HepG2 (cell line): ENCODE measurements around the gene ARHGEF38. TPM values are rescaled to one million over a fixed set of nuclear protein-coding genes. Genes with fewer than 3 reads are reported as not detected.

Experiments used
- ATAC-seq: fragments of 200-7000 bp; cut with Tn5 transposase; 3 replicates; pipeline ENCODE4 v1.9.1; 2020; ENCODE audit warnings: mild to moderate bottlenecking, moderate library complexity
- BruUV-seq: library from RNA; stranded (reverse); fragments of 400-500 nt; replicated peaks from 2 replicates; lab custom pipeline; 2021; lab: Mats Ljungman, UMichigan
- CTCF ChIA-PET: fragments of 300-600 bp; formaldehyde crosslinking; extraction: SDS; loops from one replicate; lab custom pipeline; 2021; ENCODE audit warnings: low total read pairs, inconsistent platforms, low intra/inter-chr PET ratio; lab: Yijun Ruan, JAX
- POLR2A ChIA-PET: fragments of 350-600 bp; sonication (Branson Sonifier 250); formaldehyde crosslinking; loops from one replicate; lab custom pipeline; 2020; ENCODE audit warnings: antibody characterized with exemption, inconsistent platforms; lab: Yijun Ruan, JAX
- DNase-seq: peaks from one replicate; pipeline ENCODE4 v3.0.0-alpha.2; 2015; ENCODE audit warnings: low spot score
- FAIRE-seq: peaks from 3 replicates; lab custom pipeline; 2011; peaks lifted over from hg19 to GRCh38; lab: Jason Lieb, UNC
- H2AFZ ChIP-seq: one replicate; pipeline ENCODE4 v1.6.1; 2011; ENCODE audit warnings: low read length, inconsistent platforms
- H3K27ac ChIP-seq: fragments of 300-600 bp; 3 replicates; pipeline ENCODE4 v1.8.0; 2011; ENCODE audit warnings: mixed run types, mild to moderate bottlenecking, mixed read lengths, low read length, inconsistent platforms; ENCODE audit not compliant: insufficient read depth; ENCODE audit errors: extremely low read length
- H3K27me3 ChIP-seq, 2 experiments: fragments of 200-600 bp in 1 of 2; 2 replicates in 1 of 2; 3 replicates in 1 of 2; pipeline versions ENCODE4 v1.6.0 to v1.8.0; 2011; ENCODE audit warnings: low read length in 2 of 2, mild to moderate bottlenecking in 2 of 2, moderate library complexity in 2 of 2, inconsistent platforms in 1 of 2; ENCODE audit not compliant: insufficient read depth in 2 of 2, control insufficient read depth in 1 of 2
- H3K36me3 ChIP-seq, 2 experiments: fragments of 200-600 bp in 1 of 2; replicated peaks in 1 of 2; 2 replicates in 1 of 2; 3 replicates in 1 of 2; pipeline versions ENCODE4 v1.5.1 to v1.8.0; 2011; ENCODE audit warnings: low read length in 2 of 2, inconsistent platforms in 1 of 2; ENCODE audit not compliant: insufficient read depth in 2 of 2, control insufficient read depth in 1 of 2
- H3K4me1 ChIP-seq: 2 replicates; pipeline ENCODE4 v1.5.1; 2012; ENCODE audit warnings: low read length, inconsistent platforms; ENCODE audit not compliant: insufficient read depth
- H3K4me2 ChIP-seq: 2 replicates; pipeline ENCODE4 v1.6.0; 2011; ENCODE audit warnings: low read depth, low read length, inconsistent platforms
- H3K4me3 ChIP-seq, 3 experiments: fragments of 200-600 bp in 1 of 3; sonication (generic), shearing (Covaris generic) in 1 of 3; replicated peaks in 1 of 3; 2 replicates each; pipeline ENCODE4 v1.5.1; 2011 to 2016; ENCODE audit warnings: low read length in 3 of 3, inconsistent platforms in 2 of 3, low read depth in 2 of 3, mild to moderate bottlenecking in 2 of 3, control low read depth in 1 of 3, mixed read lengths in 1 of 3; ENCODE audit not compliant: insufficient read depth in 1 of 3
- H3K79me2 ChIP-seq: one replicate; pipeline ENCODE4 v1.6.1; 2011; ENCODE audit warnings: low read length, inconsistent platforms; ENCODE audit not compliant: insufficient read depth
- H3K9ac ChIP-seq: 2 replicates; pipeline ENCODE4 v1.6.0; 2011; ENCODE audit warnings: mild to moderate bottlenecking, low read depth, low read length, inconsistent platforms; ENCODE audit not compliant: insufficient read depth
- H3K9me3 ChIP-seq: 2 replicates; pipeline ENCODE4 v1.5.1; 2012; ENCODE audit warnings: mild to moderate bottlenecking, low read length
- H4K20me1 ChIP-seq: 2 replicates; pipeline ENCODE4 v1.6.0; 2011; ENCODE audit warnings: inconsistent platforms, mild to moderate bottlenecking, low read length, moderate library complexity; ENCODE audit not compliant: insufficient read depth
- GPN1 ChIP-seq: sonication (generic); formaldehyde crosslinking; IDR thresholded peaks from 2 replicates; pipeline ENCODE4 v1.5.1; 2020; ENCODE audit warnings: missing genetic modification reagents, borderline replicate concordance
- GTF3A ChIP-seq: sonication (generic); formaldehyde crosslinking; conservative IDR thresholded peaks from 2 replicates; pipeline ENCODE4 v1.4.0; 2020; ENCODE audit warnings: mild to moderate bottlenecking, missing genetic modification reagents
- HHEX ChIP-seq: IDR thresholded peaks from 2 replicates; pipeline ENCODE4 v1.6.1; 2016; ENCODE audit warnings: control low read depth
- HMGA1 ChIP-seq: sonication (generic); formaldehyde crosslinking; conservative IDR thresholded peaks from 2 replicates; pipeline ENCODE4 v1.4.0; 2020; ENCODE audit warnings: missing genetic modification reagents
- HOXA9 ChIP-seq: sonication (generic); formaldehyde crosslinking; IDR thresholded peaks from 2 replicates; pipeline ENCODE4 v1.8.1; 2022; ENCODE audit warnings: missing genetic modification reagents, mild to moderate bottlenecking, moderate library complexity, borderline replicate concordance
- SCMH1 ChIP-seq: sonication (generic); formaldehyde crosslinking; IDR thresholded peaks from 2 replicates; pipeline ENCODE4 v1.9.0; 2021; ENCODE audit warnings: missing genetic modification reagents, mild to moderate bottlenecking, borderline replicate concordance
- SIX1 ChIP-seq: sonication (generic); formaldehyde crosslinking; IDR thresholded peaks from 2 replicates; pipeline ENCODE4 v1.4.0; 2020; ENCODE audit warnings: missing genetic modification reagents, borderline replicate concordance
- SP2 ChIP-seq: sonication (generic); formaldehyde crosslinking; IDR thresholded peaks from 2 replicates; pipeline ENCODE4 v1.5.1; 2020; ENCODE audit warnings: mild to moderate bottlenecking, missing genetic modification reagents
- TFAP4 ChIP-seq: sonication (generic); IDR thresholded peaks from 2 replicates; pipeline ENCODE4 v1.6.1; 2016; ENCODE audit warnings: low read depth, borderline replicate concordance
- ZNF20 ChIP-seq: sonication (generic); formaldehyde crosslinking; IDR thresholded peaks from 2 replicates; pipeline ENCODE4 v1.4.0; 2020; ENCODE audit warnings: mild to moderate bottlenecking, moderate library complexity, missing genetic modification reagents
- ZNF333 ChIP-seq: sonication (generic); formaldehyde crosslinking; IDR thresholded peaks from 2 replicates; pipeline ENCODE4 v1.4.0; 2020; ENCODE audit warnings: mild to moderate bottlenecking, missing genetic modification reagents, borderline replicate concordance
- ZNF367 ChIP-seq: sonication (generic); formaldehyde crosslinking; IDR thresholded peaks from 2 replicates; pipeline ENCODE4 v1.4.0; 2020; ENCODE audit warnings: missing genetic modification reagents, borderline replicate concordance
- ZSCAN12 ChIP-seq: sonication (generic); formaldehyde crosslinking; IDR thresholded peaks from 2 replicates; pipeline ENCODE4 v1.9.0; 2021; ENCODE audit warnings: mild to moderate bottlenecking, missing genetic modification reagents
- ZSCAN20 ChIP-seq: sonication (generic); formaldehyde crosslinking; IDR thresholded peaks from 2 replicates; pipeline ENCODE4 v1.4.0; 2020; ENCODE audit warnings: missing genetic modification reagents, mild to moderate bottlenecking, borderline replicate concordance
- WGBS: methylation state at CpG from one replicate; pipeline ENCODE4 v1.1.6; 2017; ENCODE audit warnings: low lambda C conversion rate; 5-methylcytosine and 5-hydroxymethylcytosine counted together
- in situ Hi-C: cut with HindIII; loops from 2 replicates; pipeline ENCODE4 v1.10.0; 2017; ENCODE audit warnings: low pct_unique_long_range_greater_than_20kb; ENCODE audit not compliant: extremely low pct_ligation_motif_present
- intact Hi-C: fragments of 100-400 bp; cut with micrococcal nuclease; formaldehyde crosslinking; loops from one replicate; pipeline ENCODE4 v1.10.0; 2022; ENCODE audit not compliant: unreplicated experiment
- polyA plus RNA-seq, 8 experiments: library from polyadenylated mRNA; depleted of rRNA in 3 of 8; stranded (reverse) in 7 of 8; unstranded in 1 of 8; fragments of >200 nt; fragmentation: Illumina TruSeq in 4 of 8; extraction: Trizol in 4 of 8; gene quantifications; 2 replicates each; pipeline versions ENCODE4 v1.2.1 to v1.2.3, GENCODE V29; 2011 to 2016; ENCODE audit warnings: low read depth in 4 of 8, missing spikeins in 1 of 8, mixed read lengths in 1 of 8; ENCODE audit not compliant: insufficient read depth in 1 of 8
- total RNA-seq, 5 experiments: library from RNA; depleted of rRNA; stranded (reverse); fragments of >200 nt; fragmentation: Illumina TruSeq; extraction: Trizol; gene quantifications; 2 replicates each; pipeline ENCODE4 v1.2.3, GENCODE V29; 2016; ENCODE audit warnings: low read depth in 1 of 5
- TF ChIP-seq, protein P1 (sequence below): sonication (generic); formaldehyde crosslinking; IDR thresholded peaks from 2 replicates; pipeline ENCODE4 v1.4.0; 2020; ENCODE audit warnings: missing genetic modification reagents
- TF ChIP-seq, protein P2 (sequence below): IDR thresholded peaks from 2 replicates; pipeline ENCODE4 v1.6.1; 2016; ENCODE audit warnings: mild to moderate bottlenecking, missing biosample characterization, missing genetic modification reagents
- TF ChIP-seq, protein P3 (sequence below), 2 experiments: sonication (generic) in 1 of 2; formaldehyde crosslinking in 1 of 2; IDR thresholded peaks; 2 replicates each; pipeline versions ENCODE4 v1.6.1 to v1.9.0; 2014 to 2022; ENCODE audit warnings: antibody characterized with exemption in 1 of 2, borderline replicate concordance in 1 of 2, inconsistent platforms in 1 of 2, low read depth in 1 of 2, missing genetic modification reagents in 1 of 2

ARHGEF38 gene
- total and polyA plus RNA-seq, 2 of the 13 experiments (the other 11 are each of a cell fraction or from before 2014, with no cell fraction given) = not detected

DNA sequence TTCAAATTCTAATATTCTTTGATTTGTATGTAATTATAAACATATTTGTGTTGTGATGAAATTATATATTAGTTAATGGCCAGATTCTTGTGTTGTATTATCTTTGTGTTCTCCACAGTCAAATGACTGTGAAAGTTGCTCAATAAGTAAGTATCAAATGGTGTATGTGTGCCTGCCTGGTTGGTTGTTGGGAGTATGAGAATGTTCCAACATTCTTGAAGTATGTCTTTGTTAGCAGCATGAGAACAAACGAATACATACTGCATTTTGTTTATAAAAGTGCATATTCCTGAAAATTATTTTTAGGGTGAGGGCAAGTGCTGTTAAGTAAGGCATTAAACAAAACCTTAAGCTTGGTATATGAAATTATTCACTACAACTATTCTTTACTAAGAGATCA lies 16.2 kb downstream of the ARHGEF38 start:
- H3K27ac ChIP-seq = no peak overlapping the region
- FAIRE-seq (no peak), DNase-seq (no peak), ATAC-seq (no peak)
- H3K9ac ChIP-seq = no peak overlapping the region
- intact Hi-C loops = no loop called here
- ChIA-PET CTCF (no interaction called here), POLR2A (no interaction called here)
- H3K36me3 ChIP-seq = no peaks in the 10 kb centered on the region
- H3K4me3 ChIP-seq = no peak overlapping the region
- whole genome bisulfite sequencing = 0% methylated on average over 1 of the region's 1 CpG
- TF ChIP-seq GPN1 (CRISPR knock-in tag) = no peak
- no peak for TF ChIP-seq SP2
- TF ChIP-seq, protein P1, sequence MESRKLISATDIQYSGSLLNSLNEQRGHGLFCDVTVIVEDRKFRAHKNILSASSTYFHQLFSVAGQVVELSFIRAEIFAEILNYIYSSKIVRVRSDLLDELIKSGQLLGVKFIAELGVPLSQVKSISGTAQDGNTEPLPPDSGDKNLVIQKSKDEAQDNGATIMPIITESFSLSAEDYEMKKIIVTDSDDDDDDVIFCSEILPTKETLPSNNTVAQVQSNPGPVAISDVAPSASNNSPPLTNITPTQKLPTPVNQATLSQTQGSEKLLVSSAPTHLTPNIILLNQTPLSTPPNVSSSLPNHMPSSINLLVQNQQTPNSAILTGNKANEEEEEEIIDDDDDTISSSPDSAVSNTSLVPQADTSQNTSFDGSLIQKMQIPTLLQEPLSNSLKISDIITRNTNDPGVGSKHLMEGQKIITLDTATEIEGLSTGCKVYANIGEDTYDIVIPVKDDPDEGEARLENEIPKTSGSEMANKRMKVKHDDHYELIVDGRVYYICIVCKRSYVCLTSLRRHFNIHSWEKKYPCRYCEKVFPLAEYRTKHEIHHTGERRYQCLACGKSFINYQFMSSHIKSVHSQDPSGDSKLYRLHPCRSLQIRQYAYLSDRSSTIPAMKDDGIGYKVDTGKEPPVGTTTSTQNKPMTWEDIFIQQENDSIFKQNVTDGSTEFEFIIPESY (CRISPR knock-in tag) = no peak
- TF ChIP-seq ZNF367 (CRISPR knock-in tag) = no peak
- TF ChIP-seq HHEX (CRISPR knock-in tag) = no peak
- TF ChIP-seq TFAP4 = no peak
- no peak for TF ChIP-seq GTF3A
- no peak for TF ChIP-seq ZSCAN20 (CRISPR knock-in tag)
- no peak for TF ChIP-seq SCMH1 (CRISPR knock-in tag)
- TF ChIP-seq, protein P2, sequence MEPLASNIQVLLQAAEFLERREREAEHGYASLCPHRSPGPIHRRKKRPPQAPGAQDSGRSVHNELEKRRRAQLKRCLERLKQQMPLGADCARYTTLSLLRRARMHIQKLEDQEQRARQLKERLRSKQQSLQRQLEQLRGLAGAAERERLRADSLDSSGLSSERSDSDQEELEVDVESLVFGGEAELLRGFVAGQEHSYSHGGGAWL (CRISPR knock-in tag) = no peak
- TF ChIP-seq ZNF333 (CRISPR knock-in tag) = no peak
- no peak for TF ChIP-seq ZSCAN12 (CRISPR knock-in tag)
- no peak for TF ChIP-seq HOXA9 (CRISPR knock-in tag)
- TF ChIP-seq, protein P3, sequence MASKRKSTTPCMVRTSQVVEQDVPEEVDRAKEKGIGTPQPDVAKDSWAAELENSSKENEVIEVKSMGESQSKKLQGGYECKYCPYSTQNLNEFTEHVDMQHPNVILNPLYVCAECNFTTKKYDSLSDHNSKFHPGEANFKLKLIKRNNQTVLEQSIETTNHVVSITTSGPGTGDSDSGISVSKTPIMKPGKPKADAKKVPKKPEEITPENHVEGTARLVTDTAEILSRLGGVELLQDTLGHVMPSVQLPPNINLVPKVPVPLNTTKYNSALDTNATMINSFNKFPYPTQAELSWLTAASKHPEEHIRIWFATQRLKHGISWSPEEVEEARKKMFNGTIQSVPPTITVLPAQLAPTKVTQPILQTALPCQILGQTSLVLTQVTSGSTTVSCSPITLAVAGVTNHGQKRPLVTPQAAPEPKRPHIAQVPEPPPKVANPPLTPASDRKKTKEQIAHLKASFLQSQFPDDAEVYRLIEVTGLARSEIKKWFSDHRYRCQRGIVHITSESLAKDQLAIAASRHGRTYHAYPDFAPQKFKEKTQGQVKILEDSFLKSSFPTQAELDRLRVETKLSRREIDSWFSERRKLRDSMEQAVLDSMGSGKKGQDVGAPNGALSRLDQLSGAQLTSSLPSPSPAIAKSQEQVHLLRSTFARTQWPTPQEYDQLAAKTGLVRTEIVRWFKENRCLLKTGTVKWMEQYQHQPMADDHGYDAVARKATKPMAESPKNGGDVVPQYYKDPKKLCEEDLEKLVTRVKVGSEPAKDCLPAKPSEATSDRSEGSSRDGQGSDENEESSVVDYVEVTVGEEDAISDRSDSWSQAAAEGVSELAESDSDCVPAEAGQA (IDR thresholded peaks at IDR 0.05; ENCODE audit: low read depth) = no peak
- TF ChIP-seq, protein P3 (CRISPR knock-in tag; IDR thresholded peaks at IDR 0.05; ENCODE audit: borderline replicate concordance) = no peak
- no peak for TF ChIP-seq SIX1 (CRISPR knock-in tag)
- TF ChIP-seq HMGA1 (CRISPR knock-in tag) = no peak
- no peak for TF ChIP-seq ZNF20 (CRISPR knock-in tag)
- H3K9me3 ChIP-seq = no peaks in the 10 kb centered on the region
- no peaks in the 10 kb centered on the region for H3K27me3 ChIP-seq
- H4K20me1 ChIP-seq = no peaks in the 10 kb centered on the region
- H3K4me1 ChIP-seq = no peaks in the 10 kb centered on the region
- no peaks in the 10 kb centered on the region for H3K79me2 ChIP-seq
- H2AFZ ChIP-seq = no peak overlapping the region
- BruUV-seq = no TSS peak
- no peak overlapping the region for H3K4me2 ChIP-seq
- in situ Hi-C loops = no loop called here
